ENCODE measurements around the gene LRRC36. TPM values are rescaled to one million over a fixed set of nuclear protein-coding genes. Genes with fewer than 3 reads are reported as not detected.

LRRC36 gene
- total RNA-seq, 1 experiment from 2014 or later, result not detected

- no peak overlapping the region for H2AFZ ChIP-seq (ENCODE audit: low read length)
- H3K9ac ChIP-seq (ENCODE audit: low read length), result no peak overlapping the region
- H3K27ac ChIP-seq (ENCODE audit: low read length), result no peak overlapping the region
- no peaks in the 10 kb centered on the region for H3K36me3 ChIP-seq (ENCODE audit: insufficient read depth, low read length)
- H3K9me3 ChIP-seq (ENCODE audit: low read length), result no peaks in the 10 kb centered on the region
- H3K4me1 ChIP-seq (ENCODE audit: low read length), result peaks cover 9% of the 10 kb centered on the region
- no peaks in the 10 kb centered on the region for H3K27me3 ChIP-seq (ENCODE audit: low read length)
- no peaks in the 10 kb centered on the region for H4K20me1 ChIP-seq (ENCODE audit: insufficient read depth, low read depth, low read length)
- no peaks in the 10 kb centered on the region for H3K79me2 ChIP-seq (ENCODE audit: low read length)
- H3K9me2 ChIP-seq (replicated peaks; ENCODE audit: insufficient read depth, low read length), result no peaks in the 10 kb centered on the region
- H3K4me3 ChIP-seq (ENCODE audit: low read length), result no peak overlapping the region
- DNase-seq, result no peak
- H3K4me2 ChIP-seq (ENCODE audit: low read depth, low read length, poor library complexity, severe bottlenecking), result no peak overlapping the region
Measured at GRCh38 chr16:67281536-67282446, 44.8 kb upstream of the LRRC36 start.

GRCh38 chr16:67282447-67282805 is 44.2 kb upstream of the LRRC36 start:
- H3K9ac ChIP-seq (ENCODE audit: low read length), result no peak overlapping the region
- H3K27me3 ChIP-seq (ENCODE audit: low read length), result no peaks in the 10 kb centered on the region
- H3K36me3 ChIP-seq (ENCODE audit: insufficient read depth, low read length), result no peaks in the 10 kb centered on the region
- no peak overlapping the region for H3K27ac ChIP-seq (ENCODE audit: low read length)
- no peak for DNase-seq
- no peaks in the 10 kb centered on the region for H3K9me3 ChIP-seq (ENCODE audit: low read length)
- no peaks in the 10 kb centered on the region for H4K20me1 ChIP-seq (ENCODE audit: insufficient read depth, low read depth, low read length)
- H3K4me3 ChIP-seq (ENCODE audit: low read length), result no peak overlapping the region
- no peak overlapping the region for H3K4me2 ChIP-seq (ENCODE audit: low read depth, low read length, poor library complexity, severe bottlenecking)
- H3K4me1 ChIP-seq (ENCODE audit: low read length), result peaks cover 9% of the 10 kb centered on the region
- H3K9me2 ChIP-seq (replicated peaks; ENCODE audit: insufficient read depth, low read length), result no peaks in the 10 kb centered on the region
- H3K79me2 ChIP-seq (ENCODE audit: low read length), result no peaks in the 10 kb centered on the region
- H2AFZ ChIP-seq (ENCODE audit: low read length), result no peak overlapping the region

- Histone ChIP-seq H3K4me2 (ENCODE audit: low read depth, low read length, poor library complexity, severe bottlenecking) (no peak overlapping the region), H3K9me2 (replicated peaks; ENCODE audit: insufficient read depth, low read length) (no peaks in the 10 kb centered on the region), H3K4me3 (ENCODE audit: low read length) (no peak overlapping the region)
Measured at GRCh38 chr16:67283039-67283825, 43.4 kb upstream of the LRRC36 start.

GRCh38 chr16:67283826-67284555 is 42.6 kb upstream of the LRRC36 start:
- DNase-seq, result peak; percentile 58

More at GRCh38 chr16:67283039-67283825, 43.4 kb upstream of the LRRC36 start:
- Histone ChIP-seq H3K27me3 (ENCODE audit: low read length) (no peaks in the 10 kb centered on the region), H3K27ac (ENCODE audit: low read length) (no peak overlapping the region), H2AFZ (ENCODE audit: low read length) (no peak overlapping the region), H3K4me1 (ENCODE audit: low read length) (peaks cover 9% of the 10 kb centered on the region), H3K36me3 (ENCODE audit: insufficient read depth, low read length) (no peaks in the 10 kb centered on the region), H3K9ac (ENCODE audit: low read length) (no peak overlapping the region), H3K79me2 (ENCODE audit: low read length) (no peaks in the 10 kb centered on the region), H4K20me1 (ENCODE audit: insufficient read depth, low read depth, low read length) (no peaks in the 10 kb centered on the region), H3K9me3 (ENCODE audit: low read length) (no peaks in the 10 kb centered on the region)
- DNase-seq, result no peak

GRCh38 chr16:67284699-67285646 is 41.6 kb upstream of the LRRC36 start:
- no peak overlapping the region for H2AFZ ChIP-seq (ENCODE audit: low read length)
- H3K27ac ChIP-seq (ENCODE audit: low read length), result no peak overlapping the region
- H3K9ac ChIP-seq (ENCODE audit: low read length), result no peak overlapping the region
- H3K9me2 ChIP-seq (replicated peaks; ENCODE audit: insufficient read depth, low read length), result no peaks in the 10 kb centered on the region
- H3K4me2 ChIP-seq (ENCODE audit: low read depth, low read length, poor library complexity, severe bottlenecking), result no peak overlapping the region
- H3K4me3 ChIP-seq (ENCODE audit: low read length), result no peak overlapping the region
- H3K9me3 ChIP-seq (ENCODE audit: low read length), result no peaks in the 10 kb centered on the region
- no peaks in the 10 kb centered on the region for H4K20me1 ChIP-seq (ENCODE audit: insufficient read depth, low read depth, low read length)
- peak; percentile 84 for DNase-seq
- H3K79me2 ChIP-seq (ENCODE audit: low read length), result no peaks in the 10 kb centered on the region
- H3K27me3 ChIP-seq (ENCODE audit: low read length), result no peaks in the 10 kb centered on the region
- peaks cover 9% of the 10 kb centered on the region for H3K4me1 ChIP-seq (ENCODE audit: low read length)
- H3K36me3 ChIP-seq (ENCODE audit: insufficient read depth, low read length), result no peaks in the 10 kb centered on the region

More at GRCh38 chr16:67283826-67284555, 42.6 kb upstream of the LRRC36 start:
- Histone ChIP-seq H3K4me1 (ENCODE audit: low read length) (peaks cover 9% of the 10 kb centered on the region), H3K79me2 (ENCODE audit: low read length) (no peaks in the 10 kb centered on the region), H2AFZ (ENCODE audit: low read length) (no peak overlapping the region), H3K36me3 (ENCODE audit: insufficient read depth, low read length) (no peaks in the 10 kb centered on the region), H3K9ac (ENCODE audit: low read length) (no peak overlapping the region), H3K9me2 (replicated peaks; ENCODE audit: insufficient read depth, low read length) (no peaks in the 10 kb centered on the region), H3K4me3 (ENCODE audit: low read length) (no peak overlapping the region), H3K27me3 (ENCODE audit: low read length) (no peaks in the 10 kb centered on the region), H4K20me1 (ENCODE audit: insufficient read depth, low read depth, low read length) (no peaks in the 10 kb centered on the region), H3K4me2 (ENCODE audit: low read depth, low read length, poor library complexity, severe bottlenecking) (no peak overlapping the region), H3K9me3 (ENCODE audit: low read length) (no peaks in the 10 kb centered on the region), H3K27ac (ENCODE audit: low read length) (no peak overlapping the region)

GRCh38 chr16:67286441-67287235 is 40.0 kb upstream of the LRRC36 start:
- no peaks in the 10 kb centered on the region for H4K20me1 ChIP-seq (ENCODE audit: insufficient read depth, low read depth, low read length)
- no peak overlapping the region for H3K4me2 ChIP-seq (ENCODE audit: low read depth, low read length, poor library complexity, severe bottlenecking)
- H3K4me1 ChIP-seq (ENCODE audit: low read length), result peaks cover 9% of the 10 kb centered on the region
- H3K9me2 ChIP-seq (replicated peaks; ENCODE audit: insufficient read depth, low read length), result no peaks in the 10 kb centered on the region
- no peaks in the 10 kb centered on the region for H3K27me3 ChIP-seq (ENCODE audit: low read length)
- H3K36me3 ChIP-seq (ENCODE audit: insufficient read depth, low read length), result no peaks in the 10 kb centered on the region
- H3K79me2 ChIP-seq (ENCODE audit: low read length), result no peaks in the 10 kb centered on the region
- no peak overlapping the region for H3K4me3 ChIP-seq (ENCODE audit: low read length)
- H2AFZ ChIP-seq (ENCODE audit: low read length), result no peak overlapping the region
- no peak for DNase-seq
- H3K9me3 ChIP-seq (ENCODE audit: low read length), result no peaks in the 10 kb centered on the region
- no peak overlapping the region for H3K27ac ChIP-seq (ENCODE audit: low read length)
- H3K9ac ChIP-seq (ENCODE audit: low read length), result no peak overlapping the region

- no peak overlapping the region for H3K4me2 ChIP-seq (ENCODE audit: low read depth, low read length, poor library complexity, severe bottlenecking)
- no peaks in the 10 kb centered on the region for H3K36me3 ChIP-seq (ENCODE audit: insufficient read depth, low read length)
- no peak overlapping the region for H3K4me3 ChIP-seq (ENCODE audit: low read length)
- H2AFZ ChIP-seq (ENCODE audit: low read length), result no peak overlapping the region
- no peak overlapping the region for H3K9ac ChIP-seq (ENCODE audit: low read length)
- no peak for DNase-seq
- H3K27me3 ChIP-seq (ENCODE audit: low read length), result no peaks in the 10 kb centered on the region
- no peaks in the 10 kb centered on the region for H4K20me1 ChIP-seq (ENCODE audit: insufficient read depth, low read depth, low read length)
- H3K9me2 ChIP-seq (replicated peaks; ENCODE audit: insufficient read depth, low read length), result no peaks in the 10 kb centered on the region
- no peaks in the 10 kb centered on the region for H3K9me3 ChIP-seq (ENCODE audit: low read length)
- peaks cover 9% of the 10 kb centered on the region for H3K4me1 ChIP-seq (ENCODE audit: low read length)
- H3K79me2 ChIP-seq (ENCODE audit: low read length), result no peaks in the 10 kb centered on the region
- no peak overlapping the region for H3K27ac ChIP-seq (ENCODE audit: low read length)
Measured at GRCh38 chr16:67287960-67288359, 38.7 kb upstream of the LRRC36 start.
